Upper lobe of right lung (tissue), 1 donor: ENCODE measurements around the gene ALPG. TPM values are rescaled to one million over a fixed set of nuclear protein-coding genes. Genes with fewer than 3 reads are reported as not detected.
"Not testable (repeated sequence)": the region's sequence is repeated elsewhere in the genome, so short reads cannot be mapped to it uniquely, and the experiment has no call there.

Experiments used
- ATAC-seq: fragments of 200-7000 bp; cut with Tn5 transposase; one replicate; pipeline ENCODE4 v1.9.1; 2020; ENCODE audit warnings: mild to moderate bottlenecking, moderate library complexity
- DNase-seq: peaks from one replicate; pipeline ENCODE4 v3.0.0-alpha.2; 2020
- H3K27ac ChIP-seq: fragments of 200-600 bp; one replicate; pipeline ENCODE4 v1.8.0; 2022
- H3K27me3 ChIP-seq: fragments of 200-600 bp; one replicate; pipeline ENCODE4 v1.8.0; 2022; ENCODE audit warnings: mild to moderate bottlenecking
- H3K36me3 ChIP-seq: fragments of 200-600 bp; one replicate; pipeline ENCODE4 v1.8.0; 2022
- H3K4me1 ChIP-seq: fragments of 200-600 bp; one replicate; pipeline ENCODE4 v1.8.0; 2022
- H3K4me3 ChIP-seq: fragments of 200-600 bp; one replicate; pipeline ENCODE4 v1.8.0; 2022; ENCODE audit warnings: mild to moderate bottlenecking
- H3K9me3 ChIP-seq: fragments of 200-600 bp; one replicate; pipeline ENCODE4 v1.8.0; 2022
- intact Hi-C: fragments of 100-400 bp; cut with DNase I; formaldehyde crosslinking; loops from one replicate; pipeline ENCODE4 v1.11.0; 2022
- total RNA-seq: library from RNA; stranded (reverse); fragmentation: NEBNext Ultra II Directional; extraction: Animal tissue kit (Norgen Biotek cat#: 25700); gene quantifications from one replicate; pipeline ENCODE4 v1.2.1, GENCODE V29; 2021
- TF ChIP-seq, protein P1 (sequence below): fragments of 200-600 bp; IDR thresholded peaks from one replicate; pipeline ENCODE4 v1.8.0; 2022; ENCODE audit warnings: antibody characterized with exemption
- donor health status: DM: no; HTN: yes; CAD: no; lungs with severe emphysema.

ALPG gene
- total RNA-seq, 1 donor from 2014 or later: 0.49 TPM

GRCh38 chr2:232420073-232420454 lies 13.4 kb downstream of the ALPG start:
- Histone ChIP-seq H3K4me1 (no peaks in the 10 kb centered on the region), H3K36me3 (no peaks in the 10 kb centered on the region), H3K27ac (no peak overlapping the region), H3K9me3 (no peaks in the 10 kb centered on the region), H3K4me3 (peak overlapping the region; percentile 35), H3K27me3 (peaks cover 75% of the 10 kb centered on the region)
- DNase-seq (peak; percentile 59), ATAC-seq (no peak)
- TF ChIP-seq, protein P1, sequence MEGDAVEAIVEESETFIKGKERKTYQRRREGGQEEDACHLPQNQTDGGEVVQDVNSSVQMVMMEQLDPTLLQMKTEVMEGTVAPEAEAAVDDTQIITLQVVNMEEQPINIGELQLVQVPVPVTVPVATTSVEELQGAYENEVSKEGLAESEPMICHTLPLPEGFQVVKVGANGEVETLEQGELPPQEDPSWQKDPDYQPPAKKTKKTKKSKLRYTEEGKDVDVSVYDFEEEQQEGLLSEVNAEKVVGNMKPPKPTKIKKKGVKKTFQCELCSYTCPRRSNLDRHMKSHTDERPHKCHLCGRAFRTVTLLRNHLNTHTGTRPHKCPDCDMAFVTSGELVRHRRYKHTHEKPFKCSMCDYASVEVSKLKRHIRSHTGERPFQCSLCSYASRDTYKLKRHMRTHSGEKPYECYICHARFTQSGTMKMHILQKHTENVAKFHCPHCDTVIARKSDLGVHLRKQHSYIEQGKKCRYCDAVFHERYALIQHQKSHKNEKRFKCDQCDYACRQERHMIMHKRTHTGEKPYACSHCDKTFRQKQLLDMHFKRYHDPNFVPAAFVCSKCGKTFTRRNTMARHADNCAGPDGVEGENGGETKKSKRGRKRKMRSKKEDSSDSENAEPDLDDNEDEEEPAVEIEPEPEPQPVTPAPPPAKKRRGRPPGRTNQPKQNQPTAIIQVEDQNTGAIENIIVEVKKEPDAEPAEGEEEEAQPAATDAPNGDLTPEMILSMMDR: no peak
- intact Hi-C loops: no loop called here

DNA sequence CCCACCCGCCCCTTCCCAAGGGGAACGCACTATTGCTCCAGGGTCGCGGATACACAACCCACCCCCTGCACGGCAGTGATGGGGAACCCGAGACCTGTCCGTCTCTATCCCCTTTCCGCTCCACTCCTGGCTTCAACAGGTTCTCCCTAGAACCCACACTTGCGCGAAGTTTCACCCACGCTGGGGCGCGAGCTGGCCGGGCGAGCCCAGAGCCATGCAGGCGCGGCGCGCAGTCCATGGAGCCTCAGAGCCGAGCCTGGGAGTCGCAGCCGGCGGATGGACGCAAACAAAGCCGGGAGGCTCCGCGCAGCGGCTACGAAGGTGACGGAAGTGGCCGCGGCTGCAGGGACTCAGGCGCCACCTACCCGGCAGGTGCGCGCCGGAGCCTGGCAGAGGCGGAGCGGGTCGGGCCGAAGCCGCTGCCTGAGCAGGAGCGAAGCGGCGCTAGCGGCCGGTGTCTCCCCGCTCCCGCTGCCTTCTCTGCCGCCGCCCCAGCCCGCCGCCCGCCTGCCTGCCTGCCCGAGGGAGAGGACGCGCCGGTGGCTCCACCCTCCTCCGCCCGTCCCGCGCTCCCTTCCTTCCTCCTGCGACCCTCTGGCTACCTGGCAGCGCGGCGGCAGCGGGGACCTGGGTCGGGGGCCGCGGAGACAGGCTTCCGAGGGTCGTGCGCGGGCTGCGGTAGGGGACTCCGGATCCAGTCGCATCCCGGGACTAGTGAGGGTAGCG lies 14.0 kb downstream of the ALPG start:
- TF ChIP-seq, protein P1: no peak
- Histone ChIP-seq H3K9me3 (no peaks in the 10 kb centered on the region), H3K4me3 (peak overlapping the region; percentile 35), H3K36me3 (no peaks in the 10 kb centered on the region), H3K27ac (no peak overlapping the region), H3K27me3 (peaks cover 70% of the 10 kb centered on the region), H3K4me1 (no peaks in the 10 kb centered on the region)
- DNase-seq: peak; percentile 68
- ATAC-seq: peak; percentile 65
- intact Hi-C loops: no loop called here

DNA sequence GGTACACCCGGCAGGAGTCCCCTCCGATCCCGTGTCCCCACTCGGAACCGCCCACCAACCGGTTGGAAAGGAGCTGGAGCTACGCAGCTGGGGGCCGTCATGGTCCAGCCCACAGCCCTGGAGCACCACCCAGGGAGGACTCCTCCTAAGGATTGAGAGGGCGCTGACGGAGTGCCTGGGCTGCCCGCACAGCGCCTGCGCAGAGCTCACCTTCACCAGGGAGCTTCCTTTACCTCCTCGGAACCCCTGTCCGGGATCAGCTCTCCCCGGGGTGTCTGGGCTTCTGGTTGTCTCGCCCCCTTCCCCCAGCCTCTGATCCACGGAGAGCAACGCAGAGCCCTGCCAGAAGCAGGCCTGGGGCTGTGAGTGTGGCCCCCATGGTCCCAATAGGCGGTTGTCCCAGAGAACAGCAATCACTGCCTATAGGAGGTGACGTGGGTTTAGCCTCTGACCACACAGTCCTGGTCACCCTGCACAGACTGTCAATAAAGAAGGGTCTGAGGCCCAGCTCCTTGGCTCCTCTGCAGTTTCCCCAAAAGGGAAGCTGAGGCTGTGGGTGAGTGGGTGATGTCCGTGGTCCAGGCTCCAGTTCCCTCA lies 14.6 kb downstream of the ALPG start:
- ATAC-seq: peak; percentile 40

DNA sequence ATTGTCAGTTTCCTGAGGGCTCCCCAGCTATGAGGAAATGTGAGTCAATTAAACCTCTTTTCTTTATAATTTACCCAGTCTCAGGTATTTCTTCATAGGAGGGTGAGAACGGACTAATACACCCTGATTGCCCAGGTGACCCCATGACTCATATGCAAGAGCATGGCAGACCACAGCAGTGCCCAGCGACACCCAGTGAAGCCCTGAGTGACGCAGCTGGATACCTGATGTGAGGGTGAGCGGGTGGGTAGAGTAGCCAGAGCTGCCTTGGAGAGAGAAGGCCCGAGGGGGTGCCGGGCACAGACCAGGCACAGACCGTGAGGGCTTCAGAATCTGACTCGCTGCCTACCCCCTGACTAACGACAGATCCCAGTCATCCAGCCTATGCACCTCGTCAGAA lies 15.4 kb downstream of the ALPG start:
- H3K27me3 ChIP-seq: peaks cover 66% of the 10 kb centered on the region
- H3K4me3 ChIP-seq: no peak overlapping the region
- DNase-seq (peak; percentile 38), ATAC-seq (no peak)
- TF ChIP-seq, protein P1: no peak
- H3K27ac ChIP-seq: no peak overlapping the region
- no peaks in the 10 kb centered on the region for H3K9me3 ChIP-seq
- no peaks in the 10 kb centered on the region for H3K36me3 ChIP-seq
- intact Hi-C loops: no loop called here
- no peaks in the 10 kb centered on the region for H3K4me1 ChIP-seq

More for the DNA sequence above, 14.6 kb downstream of the ALPG start:
- TF ChIP-seq, protein P1: no peak
- intact Hi-C loops: no loop called here
- Histone ChIP-seq H3K36me3 (no peaks in the 10 kb centered on the region), H3K27me3 (peaks cover 70% of the 10 kb centered on the region), H3K4me3 (peak overlapping the region; percentile 35), H3K9me3 (no peaks in the 10 kb centered on the region), H3K4me1 (no peaks in the 10 kb centered on the region), H3K27ac (no peak overlapping the region)
- DNase-seq: peak; percentile 66

DNA sequence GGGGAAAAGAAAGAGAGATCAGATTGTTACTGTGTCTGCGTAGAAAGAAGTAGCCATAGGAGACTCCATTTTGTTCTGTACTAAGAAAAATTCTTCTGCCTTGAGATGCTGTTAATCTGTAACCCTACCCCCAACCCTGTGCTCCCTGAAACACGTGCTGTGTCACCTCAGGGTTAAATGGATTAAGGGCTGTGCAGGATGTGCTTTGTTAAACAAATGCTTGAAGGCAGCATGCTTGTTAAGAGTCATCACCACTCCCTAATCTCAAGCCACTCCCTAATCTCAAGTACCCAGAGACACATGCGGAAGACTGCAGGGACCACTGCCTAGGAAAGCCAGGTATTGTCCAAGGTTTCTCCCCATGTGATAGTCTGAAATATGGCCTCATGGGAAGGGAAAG lies 16.4 kb downstream of the ALPG start:
- H3K27me3 ChIP-seq: peaks cover 57% of the 10 kb centered on the region

GRCh38 chr2:232423407-232423806 lies 16.8 kb downstream of the ALPG start:
- H3K36me3 ChIP-seq, H3K9me3 ChIP-seq, H3K4me3 ChIP-seq, H3K4me1 ChIP-seq, H3K27ac ChIP-seq, ATAC-seq, intact Hi-C loops: not testable (repeated sequence)
- H3K27me3 ChIP-seq: peaks cover 53% of the 10 kb centered on the region
- peak; percentile 6 for DNase-seq

More for the DNA sequence above, 16.4 kb downstream of the ALPG start:
- DNase-seq, H3K4me3 ChIP-seq, H3K27ac ChIP-seq, H3K36me3 ChIP-seq, H3K9me3 ChIP-seq, intact Hi-C loops, H3K4me1 ChIP-seq, ATAC-seq: not testable (repeated sequence)
